HG02840 (cell line): ENCODE results near the gene TMEM150C.
"Not testable (repeated sequence)": the region's sequence is repeated elsewhere in the genome, so short reads cannot be mapped to it uniquely, and the experiment has no call there.

Experiments used
- ATAC-seq: cut with Tn5 transposase; IDR thresholded peaks from one replicate; pipeline ENCODE4 v1.9.1; 2021; ENCODE audit warnings: mild to moderate bottlenecking, moderate library complexity, moderate number of reproducible peaks; ENCODE audit not compliant: unreplicated experiment, low FRiP score

TMEM150C gene

GRCh38 chr4:82569727-82570126, 7.9 kb upstream of the TMEM150C start:
- ATAC-seq: no peak

- no peak for ATAC-seq
Observed at GRCh38 chr4:82569076-82569475, 7.3 kb upstream of the TMEM150C start.

- no peak for ATAC-seq
Observed at GRCh38 chr4:82567444-82567843, 5.7 kb upstream of the TMEM150C start.

- ATAC-seq: no peak
Observed at GRCh38 chr4:82562564-82562854, 721 bp upstream of the TMEM150C start.

GRCh38 chr4:82560853-82561785, 669 bp downstream of the TMEM150C start:
- ATAC-seq: no peak

- no peak for ATAC-seq
Observed at GRCh38 chr4:82559735-82560120, 2.1 kb downstream of the TMEM150C start.

GRCh38 chr4:82559090-82559734, 2.6 kb downstream of the TMEM150C start:
- ATAC-seq: not testable (repeated sequence)

- no peak for ATAC-seq
Observed at GRCh38 chr4:82555276-82555675, 6.5 kb downstream of the TMEM150C start.

- ATAC-seq: no peak
Observed at GRCh38 chr4:82553020-82553419, 8.8 kb downstream of the TMEM150C start.

- no peak for ATAC-seq
Observed at GRCh38 chr4:82551734-82552133, 10.1 kb downstream of the TMEM150C start.

- not testable (repeated sequence) for ATAC-seq
Observed at GRCh38 chr4:82547850-82548249, 13.9 kb downstream of the TMEM150C start.

- no peak for ATAC-seq
Observed at GRCh38 chr4:82543131-82543530, 18.7 kb downstream of the TMEM150C start.

- ATAC-seq: no peak
Observed at GRCh38 chr4:82542642-82543041, 19.1 kb downstream of the TMEM150C start.

GRCh38 chr4:82529322-82529721, 32.5 kb downstream of the TMEM150C start:
- no peak for ATAC-seq

- ATAC-seq: no peak
Observed at GRCh38 chr4:82528868-82529267, 32.9 kb downstream of the TMEM150C start.

- ATAC-seq: no peak
Observed at GRCh38 chr4:82528074-82528473, 33.7 kb downstream of the TMEM150C start.

- no peak for ATAC-seq
Observed at GRCh38 chr4:82525307-82525911, 36.4 kb downstream of the TMEM150C start.

- no peak for ATAC-seq
Observed at GRCh38 chr4:82524570-82525152, 37.1 kb downstream of the TMEM150C start.

- ATAC-seq: no peak
Observed at GRCh38 chr4:82523179-82523578, 38.6 kb downstream of the TMEM150C start.

- no peak for ATAC-seq
Observed at GRCh38 chr4:82522472-82522871, 39.3 kb downstream of the TMEM150C start.

- ATAC-seq: no peak
Observed at GRCh38 chr4:82521283-82521682, 40.5 kb downstream of the TMEM150C start.
